GM19023 (cell line): ENCODE results near the gene SFRP2.

Experiments
- ATAC-seq: cut with Tn5 transposase; IDR thresholded peaks from one replicate; pipeline ENCODE4 v1.9.1; 2021; ENCODE audit warnings: mild to moderate bottlenecking, moderate library complexity; ENCODE audit not compliant: unreplicated experiment

The SFRP2 gene

DNA sequence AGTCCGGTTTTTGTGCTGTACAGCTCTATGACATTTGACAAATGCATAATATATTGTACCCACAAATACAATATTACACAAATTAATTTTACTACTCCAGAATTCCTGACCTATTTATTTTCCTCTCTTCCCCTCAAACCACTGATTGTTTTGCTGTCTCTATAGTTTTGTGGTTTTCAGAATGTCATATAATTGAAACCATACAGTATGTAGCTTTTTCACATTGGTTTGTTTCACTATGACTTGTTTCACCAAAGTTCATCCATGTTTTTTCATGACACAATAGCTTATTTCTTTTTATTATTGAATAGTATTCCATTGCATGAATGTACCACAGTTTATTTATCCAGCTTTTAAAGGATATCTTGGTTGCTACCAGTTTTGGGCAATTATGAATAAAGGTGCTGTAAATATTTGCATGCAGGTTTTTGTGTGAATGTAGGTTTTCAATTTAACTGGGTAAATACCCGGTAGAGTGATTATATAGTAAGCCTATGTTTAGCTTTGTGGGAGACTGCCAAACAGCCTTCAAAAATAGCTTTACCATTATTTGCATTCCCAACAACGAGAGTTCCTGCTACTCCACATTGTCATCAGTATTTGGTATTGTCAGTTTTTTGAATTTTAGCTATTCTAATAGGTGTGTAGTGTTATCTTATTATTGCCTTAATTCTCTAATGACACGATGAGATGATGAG is 55.0 kb downstream of the SFRP2 start:
- ATAC-seq: no peak

DNA sequence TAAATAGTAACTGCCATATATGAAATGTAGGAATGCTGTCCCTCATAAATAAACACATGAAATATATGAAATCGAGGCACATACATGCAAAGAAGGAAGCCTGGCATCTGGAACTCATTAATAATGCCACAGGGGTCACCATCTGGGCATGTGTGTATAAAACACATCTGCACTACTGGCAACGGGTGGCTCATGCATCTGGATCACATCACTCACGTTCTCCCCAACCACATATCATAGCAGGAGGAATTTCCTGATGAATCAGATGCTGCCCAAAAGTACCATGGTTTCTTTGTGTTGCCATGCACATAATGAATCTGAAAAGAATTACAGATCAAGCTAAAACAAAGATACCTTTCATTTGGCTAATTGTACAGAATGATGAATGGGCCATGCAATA is 57.6 kb downstream of the SFRP2 start:
- ATAC-seq: no peak
